ENCODE data around the gene DLEC1.

DLEC1 gene

DNA sequence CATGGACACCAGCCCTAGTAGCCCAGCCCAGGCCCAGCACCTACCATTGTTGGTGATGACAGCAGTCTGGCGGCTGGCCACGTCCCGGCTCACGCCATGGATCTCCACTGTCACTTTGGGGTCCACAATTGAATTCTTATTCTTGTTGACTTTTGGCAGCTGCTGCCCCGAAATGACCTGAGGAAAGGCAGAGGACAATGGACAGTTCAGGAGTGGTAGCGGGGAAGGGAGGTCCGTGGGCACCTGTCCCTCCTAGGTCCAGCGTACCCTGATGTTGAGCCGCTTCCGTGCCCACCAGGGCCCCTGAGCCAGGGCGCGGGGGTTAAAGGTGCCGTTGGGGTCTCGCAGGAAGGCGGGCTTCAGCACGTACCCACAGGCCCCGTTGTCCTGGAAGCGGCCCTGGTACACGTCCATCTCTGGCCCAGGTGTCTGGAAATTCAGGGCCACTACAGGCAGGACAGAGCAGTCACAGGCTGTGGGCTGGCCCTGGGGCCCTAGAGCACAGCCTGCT lies 30.8 kb upstream of the DLEC1 start:
- H3K36me3 ChIP-seq (ENCODE audit: control insufficient read depth in 1 of 2, insufficient read depth in 2 of 2, low read length in 2 of 2) = peaks cover 10 to 46% of the 10 kb centered on the region in 2 donors
- no peaks in the 10 kb centered on the region for H3K9me3 ChIP-seq (ENCODE audit: control insufficient read depth in 1 of 2, low read length in 2 of 2)
- peaks cover 17 to 24% of the 10 kb centered on the region in 2 donors for H3K4me1 ChIP-seq (ENCODE audit: control insufficient read depth in 1 of 2, insufficient read depth in 2 of 2, low read length in 2 of 2)
- no peaks in the 10 kb centered on the region for H3K27me3 ChIP-seq (ENCODE audit: control insufficient read depth in 1 of 2, insufficient read depth in 2 of 2, low read length in 2 of 2)
- H3K27ac ChIP-seq (ENCODE audit: low read depth, low read length) = no peak overlapping the region
- H3K4me3 ChIP-seq (ENCODE audit: low read depth in 1 of 2, low read length in 2 of 2) = no peak overlapping the region
- no peak overlapping the region for H3K9ac ChIP-seq (ENCODE audit: low read depth in 1 of 2, low read length in 2 of 2)

GRCh38 chr3:38008971-38009580 lies 29.9 kb upstream of the DLEC1 start:
- Histone ChIP-seq H3K4me1 (ENCODE audit: control insufficient read depth in 1 of 2, insufficient read depth in 2 of 2, low read length in 2 of 2) (peaks cover 11 to 16% of the 10 kb centered on the region in 2 donors), H3K36me3 (ENCODE audit: control insufficient read depth in 1 of 2, insufficient read depth in 2 of 2, low read length in 2 of 2) (peaks cover 7 to 46% of the 10 kb centered on the region in 2 donors), H3K9ac (ENCODE audit: low read depth in 1 of 2, low read length in 2 of 2) (no peak overlapping the region), H3K4me3 (ENCODE audit: low read depth in 1 of 2, low read length in 2 of 2) (no peak overlapping the region), H3K27me3 (ENCODE audit: control insufficient read depth in 1 of 2, insufficient read depth in 2 of 2, low read length in 2 of 2) (no peaks in the 10 kb centered on the region), H3K27ac (ENCODE audit: low read depth, low read length) (no peak overlapping the region), H3K9me3 (ENCODE audit: control insufficient read depth in 1 of 2, low read length in 2 of 2) (no peaks in the 10 kb centered on the region)

DNA sequence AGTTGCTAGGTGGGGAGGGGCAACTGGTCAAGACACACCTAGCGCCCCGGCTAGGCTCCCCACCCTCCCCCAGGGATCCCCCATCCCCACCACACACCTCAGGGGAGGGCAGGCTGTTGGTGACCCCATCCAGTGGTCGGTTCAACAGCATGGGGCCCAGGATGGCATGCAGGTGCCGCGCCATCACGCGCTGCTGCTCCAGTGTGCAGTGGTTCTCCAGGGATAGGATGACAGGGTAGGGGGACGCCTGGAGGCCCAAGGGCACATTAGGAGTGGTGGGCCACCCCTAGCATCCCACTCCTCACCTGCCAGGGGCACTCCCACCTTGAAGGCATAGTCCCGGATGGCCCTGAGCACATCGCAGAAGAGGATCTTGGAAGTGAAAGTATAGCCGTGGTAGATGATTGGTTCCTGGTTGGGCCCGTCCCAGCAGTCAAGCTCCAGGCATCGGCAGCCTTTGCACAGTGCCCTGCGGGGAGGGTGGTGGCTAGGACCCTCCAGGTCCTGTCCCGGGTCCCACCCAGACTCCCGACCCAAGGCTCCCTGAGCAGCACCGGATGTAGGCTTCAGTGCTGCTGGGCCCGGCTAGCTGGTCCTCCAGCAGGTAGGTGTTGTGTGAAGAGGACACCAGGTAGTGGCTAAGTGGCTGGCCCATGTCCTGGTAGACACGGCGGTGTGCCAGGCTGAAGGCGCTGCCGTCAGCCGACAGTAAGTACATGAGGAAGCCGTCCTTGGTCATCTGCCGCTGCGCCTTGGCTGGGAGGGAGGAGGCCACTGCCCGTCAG lies 29.0 kb upstream of the DLEC1 start:
- Histone ChIP-seq H3K4me1 (ENCODE audit: control insufficient read depth in 1 of 2, insufficient read depth in 2 of 2, low read length in 2 of 2) (peaks cover 2 to 6% of the 10 kb centered on the region in 2 donors), H3K27ac (ENCODE audit: low read depth, low read length) (no peak overlapping the region), H3K36me3 (ENCODE audit: control insufficient read depth in 1 of 2, insufficient read depth in 2 of 2, low read length in 2 of 2) (peaks cover 7 to 37% of the 10 kb centered on the region in 2 donors), H3K4me3 (ENCODE audit: low read depth in 1 of 2, low read length in 2 of 2) (no peak overlapping the region), H3K9me3 (ENCODE audit: control insufficient read depth in 1 of 2, low read length in 2 of 2) (no peaks in the 10 kb centered on the region), H3K9ac (ENCODE audit: low read depth in 1 of 2, low read length in 2 of 2) (no peak overlapping the region), H3K27me3 (ENCODE audit: control insufficient read depth in 1 of 2, insufficient read depth in 2 of 2, low read length in 2 of 2) (no peaks in the 10 kb centered on the region)

GRCh38 chr3:38011111-38011510 lies 27.9 kb upstream of the DLEC1 start:
- no peaks in the 10 kb centered on the region for H3K27me3 ChIP-seq (ENCODE audit: control insufficient read depth in 1 of 2, insufficient read depth in 2 of 2, low read length in 2 of 2)
- no peak overlapping the region for H3K4me3 ChIP-seq (ENCODE audit: low read depth in 1 of 2, low read length in 2 of 2)
- H3K9ac ChIP-seq (ENCODE audit: low read depth in 1 of 2, low read length in 2 of 2) = no peak overlapping the region
- no peak overlapping the region for H3K27ac ChIP-seq (ENCODE audit: low read depth, low read length)
- peaks cover 0 to 5% of the 10 kb centered on the region in 2 donors for H3K4me1 ChIP-seq (ENCODE audit: control insufficient read depth in 1 of 2, insufficient read depth in 2 of 2, low read length in 2 of 2)
- peaks cover 2% of the 10 kb centered on the region in 2 donors for H3K9me3 ChIP-seq (ENCODE audit: control insufficient read depth in 1 of 2, low read length in 2 of 2)
- H3K36me3 ChIP-seq (ENCODE audit: control insufficient read depth in 1 of 2, insufficient read depth in 2 of 2, low read length in 2 of 2) = peaks cover 7 to 39% of the 10 kb centered on the region in 2 donors

DNA sequence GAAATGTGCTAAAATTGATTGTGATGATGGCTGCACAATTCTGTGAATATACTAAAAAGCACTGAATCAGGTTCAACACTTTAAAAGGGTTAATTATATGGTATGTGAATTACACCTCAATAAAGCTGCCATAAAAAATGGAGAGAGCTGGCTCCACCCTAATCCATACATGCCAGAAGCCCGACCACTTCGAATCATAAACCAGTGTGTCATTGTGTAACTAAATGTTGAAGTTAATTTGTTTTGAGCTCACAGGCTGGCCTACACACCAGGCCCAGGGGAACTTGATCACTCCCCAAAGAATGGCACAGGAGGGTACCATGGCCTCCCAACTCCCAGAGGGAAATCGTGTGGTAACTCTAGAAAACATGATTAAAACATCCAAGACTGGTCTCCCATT lies 23.5 kb upstream of the DLEC1 start:
- Histone ChIP-seq H3K9ac (ENCODE audit: low read depth in 1 of 2, low read length in 2 of 2) (no peak overlapping the region), H3K9me3 (ENCODE audit: control insufficient read depth in 1 of 2, low read length in 2 of 2) (peaks cover 3 to 5% of the 10 kb centered on the region in 2 donors), H3K36me3 (ENCODE audit: control insufficient read depth in 1 of 2, insufficient read depth in 2 of 2, low read length in 2 of 2) (peaks cover 13 to 32% of the 10 kb centered on the region in 2 donors), H3K4me3 (ENCODE audit: low read depth in 1 of 2, low read length in 2 of 2) (no peak overlapping the region), H3K4me1 (ENCODE audit: control insufficient read depth in 1 of 2, insufficient read depth in 2 of 2, low read length in 2 of 2) (peaks cover 0 to 5% of the 10 kb centered on the region in 2 donors), H3K27ac (ENCODE audit: low read depth, low read length) (no peak overlapping the region), H3K27me3 (ENCODE audit: control insufficient read depth in 1 of 2, insufficient read depth in 2 of 2, low read length in 2 of 2) (no peaks in the 10 kb centered on the region)

DNA sequence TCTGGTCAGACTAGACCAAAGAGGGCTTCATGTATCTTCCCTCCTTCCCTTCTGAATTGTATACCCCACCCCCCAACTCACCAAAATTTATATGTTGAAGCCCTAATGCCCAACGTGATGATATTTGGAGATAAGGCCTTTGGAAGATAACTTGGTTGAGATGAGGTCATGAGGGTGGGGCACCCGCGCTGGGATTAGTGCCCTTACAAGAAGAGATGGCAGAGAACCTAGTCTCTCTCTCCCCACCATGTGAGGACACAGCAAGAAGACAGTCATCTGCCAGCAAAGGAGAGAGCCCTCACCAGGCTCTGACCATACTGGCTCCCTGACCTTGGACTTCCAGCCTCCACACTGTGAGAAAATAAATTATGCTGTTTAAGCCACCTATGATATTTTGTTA lies 23.0 kb upstream of the DLEC1 start:
- H3K9ac ChIP-seq (ENCODE audit: low read depth in 1 of 2, low read length in 2 of 2) = no peak overlapping the region

GRCh38 chr3:38016410-38016809 lies 22.6 kb upstream of the DLEC1 start:
- H3K27me3 ChIP-seq (ENCODE audit: control insufficient read depth in 1 of 2, insufficient read depth in 2 of 2, low read length in 2 of 2) = no peaks in the 10 kb centered on the region
- H3K9ac ChIP-seq (ENCODE audit: low read depth in 1 of 2, low read length in 2 of 2) = no peak overlapping the region
- no peak overlapping the region for H3K4me3 ChIP-seq (ENCODE audit: low read depth in 1 of 2, low read length in 2 of 2)
- H3K27ac ChIP-seq (ENCODE audit: low read depth, low read length) = no peak overlapping the region
- peaks cover 3 to 5% of the 10 kb centered on the region in 2 donors for H3K9me3 ChIP-seq (ENCODE audit: control insufficient read depth in 1 of 2, low read length in 2 of 2)
- H3K4me1 ChIP-seq (ENCODE audit: control insufficient read depth in 1 of 2, insufficient read depth in 2 of 2, low read length in 2 of 2) = peaks cover 0 to 5% of the 10 kb centered on the region in 2 donors
- H3K36me3 ChIP-seq (ENCODE audit: control insufficient read depth in 1 of 2, insufficient read depth in 2 of 2, low read length in 2 of 2) = peaks cover 13 to 32% of the 10 kb centered on the region in 2 donors

More for the DNA sequence above, 23.0 kb upstream of the DLEC1 start:
- Histone ChIP-seq H3K36me3 (ENCODE audit: control insufficient read depth in 1 of 2, insufficient read depth in 2 of 2, low read length in 2 of 2) (peaks cover 13 to 32% of the 10 kb centered on the region in 2 donors), H3K9me3 (ENCODE audit: control insufficient read depth in 1 of 2, low read length in 2 of 2) (peaks cover 3 to 5% of the 10 kb centered on the region in 2 donors), H3K4me3 (ENCODE audit: low read depth in 1 of 2, low read length in 2 of 2) (no peak overlapping the region), H3K27ac (ENCODE audit: low read depth, low read length) (no peak overlapping the region), H3K27me3 (ENCODE audit: control insufficient read depth in 1 of 2, insufficient read depth in 2 of 2, low read length in 2 of 2) (no peaks in the 10 kb centered on the region), H3K4me1 (ENCODE audit: control insufficient read depth in 1 of 2, insufficient read depth in 2 of 2, low read length in 2 of 2) (peaks cover 0 to 5% of the 10 kb centered on the region in 2 donors)

DNA sequence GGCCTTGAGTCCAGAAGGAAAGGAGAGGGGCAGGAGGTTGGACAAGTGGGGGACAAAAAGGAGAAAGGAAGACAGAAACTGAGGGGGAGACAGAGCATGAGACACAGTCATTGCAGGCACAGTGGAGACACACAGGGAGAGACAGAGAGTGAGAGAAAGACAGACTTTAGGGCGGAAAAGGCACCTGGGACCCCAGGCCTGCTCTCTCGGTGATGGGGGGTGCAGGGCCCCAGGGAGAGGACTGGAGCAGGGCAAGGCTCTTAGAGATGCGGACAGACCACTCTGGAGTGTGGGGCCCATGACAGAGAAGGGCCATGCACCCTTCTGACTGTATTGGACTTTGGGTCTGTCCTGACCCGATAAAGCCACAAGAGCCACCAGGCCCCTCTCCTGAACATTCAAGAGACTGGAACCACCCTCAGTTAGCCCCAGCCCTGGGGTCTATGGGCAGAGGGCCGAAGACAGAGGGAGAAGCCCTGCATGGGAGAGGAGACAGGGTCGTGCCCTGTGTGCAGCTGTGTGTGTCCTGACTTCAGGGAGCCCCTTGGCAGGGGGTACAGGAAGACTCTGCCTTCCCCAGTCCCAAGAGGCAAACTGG lies 22.1 kb upstream of the DLEC1 start:
- H3K9me3 ChIP-seq (ENCODE audit: control insufficient read depth in 1 of 2, low read length in 2 of 2) = peaks cover 3 to 5% of the 10 kb centered on the region in 2 donors
- no peak overlapping the region for H3K9ac ChIP-seq (ENCODE audit: low read depth in 1 of 2, low read length in 2 of 2)
- no peaks in the 10 kb centered on the region for H3K27me3 ChIP-seq (ENCODE audit: control insufficient read depth in 1 of 2, insufficient read depth in 2 of 2, low read length in 2 of 2)
- peaks cover 0 to 5% of the 10 kb centered on the region in 2 donors for H3K4me1 ChIP-seq (ENCODE audit: control insufficient read depth in 1 of 2, insufficient read depth in 2 of 2, low read length in 2 of 2)
- no peak overlapping the region for H3K27ac ChIP-seq (ENCODE audit: low read depth, low read length)
- peaks cover 13 to 32% of the 10 kb centered on the region in 2 donors for H3K36me3 ChIP-seq (ENCODE audit: control insufficient read depth in 1 of 2, insufficient read depth in 2 of 2, low read length in 2 of 2)
- no peak overlapping the region for H3K4me3 ChIP-seq (ENCODE audit: low read depth in 1 of 2, low read length in 2 of 2)

- peaks cover 3 to 5% of the 10 kb centered on the region in 2 donors for H3K9me3 ChIP-seq (ENCODE audit: control insufficient read depth in 1 of 2, low read length in 2 of 2)
- no peaks in the 10 kb centered on the region for H3K27me3 ChIP-seq (ENCODE audit: control insufficient read depth in 1 of 2, insufficient read depth in 2 of 2, low read length in 2 of 2)
- H3K9ac ChIP-seq (ENCODE audit: low read depth in 1 of 2, low read length in 2 of 2) = no peak overlapping the region
- H3K4me1 ChIP-seq (ENCODE audit: control insufficient read depth in 1 of 2, insufficient read depth in 2 of 2, low read length in 2 of 2) = peaks cover 0 to 5% of the 10 kb centered on the region in 2 donors
- H3K4me3 ChIP-seq (ENCODE audit: low read depth in 1 of 2, low read length in 2 of 2) = no peak overlapping the region
- H3K27ac ChIP-seq (ENCODE audit: low read depth, low read length) = no peak overlapping the region
- peaks cover 13 to 32% of the 10 kb centered on the region in 2 donors for H3K36me3 ChIP-seq (ENCODE audit: control insufficient read depth in 1 of 2, insufficient read depth in 2 of 2, low read length in 2 of 2)
Measured at GRCh38 chr3:38017445-38018295, 21.3 kb upstream of the DLEC1 start.
